GM08714 (cell line): ENCODE data around the gene KRTAP10-5.
"Not testable (repeated sequence)": the region's sequence is repeated elsewhere in the genome, so short reads cannot be mapped to it uniquely, and the experiment has no call there.

Experiments
- H3K4me3 ChIP-seq: fragments of 200-500 bp; sonication (Bioruptor generic); 2 replicates; pipeline ENCODE4 v1.5.1; 2014; ENCODE audit warnings: mild to moderate bottlenecking, low read length, inconsistent platforms
- ZNF274 ChIP-seq: IDR thresholded peaks from 2 replicates; pipeline ENCODE4 v1.6.1; 2012; ENCODE audit warnings: mild to moderate bottlenecking, low read depth, low read length

KRTAP10-5 gene

DNA sequence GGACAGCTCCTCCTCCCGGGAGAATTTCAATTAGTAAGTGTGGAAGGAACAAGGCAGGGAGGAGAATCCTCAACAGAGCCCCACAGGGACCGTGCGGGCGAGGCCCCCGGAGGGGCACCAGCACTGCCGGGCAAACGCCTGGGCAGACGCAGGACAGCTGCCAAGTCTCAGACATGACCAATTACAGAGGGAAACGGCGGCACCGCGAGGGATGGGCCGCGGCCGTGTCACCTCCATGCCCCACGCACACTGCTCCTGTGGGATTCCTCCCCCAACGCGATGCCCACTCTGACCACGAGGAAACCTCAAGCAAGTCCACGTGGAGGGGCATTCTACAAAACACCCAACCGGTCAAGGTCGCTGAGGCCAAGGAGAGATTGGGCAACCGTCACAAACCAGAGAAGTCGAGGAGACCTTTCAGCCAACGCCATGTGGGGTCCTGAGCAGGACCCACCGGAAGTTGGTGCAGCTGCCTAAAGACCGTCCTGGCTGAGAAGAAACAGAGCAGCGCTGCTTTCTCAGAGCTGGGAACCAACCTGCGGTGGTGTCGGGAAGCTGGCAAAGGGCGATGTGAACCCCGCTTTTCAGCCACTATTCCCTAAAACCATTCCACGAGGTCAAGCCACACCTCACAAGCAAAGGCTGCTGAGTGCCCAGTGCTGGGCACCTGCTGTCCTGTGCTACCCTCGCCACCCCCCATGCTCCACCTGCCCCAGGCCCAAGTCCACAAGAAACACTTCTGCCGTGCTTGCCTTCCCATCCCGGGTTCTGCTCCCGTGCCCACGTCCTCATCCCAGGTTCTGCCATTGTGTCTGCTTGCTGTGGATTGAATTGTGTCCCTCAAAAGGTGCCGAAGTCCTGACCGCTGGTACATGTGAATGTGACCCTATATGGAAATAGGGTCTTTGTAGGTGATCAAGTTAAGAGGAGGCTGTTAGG, 8.3 kb downstream of the KRTAP10-5 start:
- H3K4me3 ChIP-seq: no peak overlapping the region
- TF ChIP-seq ZNF274: no peak

- TF ChIP-seq ZNF274: no peak
- no peak overlapping the region for H3K4me3 ChIP-seq
Measured at GRCh38 chr21:44571296-44571695, 9.1 kb downstream of the KRTAP10-5 start.

DNA sequence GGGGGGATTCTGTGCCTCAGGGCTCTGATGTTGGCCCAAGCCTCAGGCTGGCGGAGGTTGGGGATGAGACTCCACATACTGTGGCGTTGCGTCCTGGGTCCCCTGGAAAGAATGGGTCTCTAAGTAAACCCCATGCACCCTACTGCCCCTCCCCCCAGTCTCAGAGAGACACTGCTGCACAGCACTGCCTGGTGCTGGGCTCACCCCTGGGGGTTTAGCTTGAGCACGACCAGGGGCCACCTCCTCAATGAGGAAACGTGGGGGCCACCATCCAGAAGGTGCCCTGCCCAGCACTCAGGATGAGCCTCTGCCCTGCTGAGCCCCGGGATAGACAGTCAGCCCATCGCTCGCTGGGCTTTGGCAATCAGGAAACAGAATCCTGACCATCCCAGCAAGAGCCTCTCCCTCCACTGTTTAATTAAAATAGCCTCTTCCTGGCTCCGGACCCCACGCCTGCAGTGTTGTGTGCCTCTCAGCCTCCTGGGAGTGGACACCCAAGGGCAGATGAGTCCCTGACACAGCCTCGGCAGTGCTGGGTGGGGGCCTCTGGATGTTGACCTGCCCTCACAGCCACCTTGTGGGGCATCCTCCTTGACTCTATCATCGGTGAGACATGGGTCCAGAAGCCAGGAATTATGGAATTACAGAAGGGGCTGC, 10.4 kb downstream of the KRTAP10-5 start:
- no peak for TF ChIP-seq ZNF274
- no peak overlapping the region for H3K4me3 ChIP-seq

DNA sequence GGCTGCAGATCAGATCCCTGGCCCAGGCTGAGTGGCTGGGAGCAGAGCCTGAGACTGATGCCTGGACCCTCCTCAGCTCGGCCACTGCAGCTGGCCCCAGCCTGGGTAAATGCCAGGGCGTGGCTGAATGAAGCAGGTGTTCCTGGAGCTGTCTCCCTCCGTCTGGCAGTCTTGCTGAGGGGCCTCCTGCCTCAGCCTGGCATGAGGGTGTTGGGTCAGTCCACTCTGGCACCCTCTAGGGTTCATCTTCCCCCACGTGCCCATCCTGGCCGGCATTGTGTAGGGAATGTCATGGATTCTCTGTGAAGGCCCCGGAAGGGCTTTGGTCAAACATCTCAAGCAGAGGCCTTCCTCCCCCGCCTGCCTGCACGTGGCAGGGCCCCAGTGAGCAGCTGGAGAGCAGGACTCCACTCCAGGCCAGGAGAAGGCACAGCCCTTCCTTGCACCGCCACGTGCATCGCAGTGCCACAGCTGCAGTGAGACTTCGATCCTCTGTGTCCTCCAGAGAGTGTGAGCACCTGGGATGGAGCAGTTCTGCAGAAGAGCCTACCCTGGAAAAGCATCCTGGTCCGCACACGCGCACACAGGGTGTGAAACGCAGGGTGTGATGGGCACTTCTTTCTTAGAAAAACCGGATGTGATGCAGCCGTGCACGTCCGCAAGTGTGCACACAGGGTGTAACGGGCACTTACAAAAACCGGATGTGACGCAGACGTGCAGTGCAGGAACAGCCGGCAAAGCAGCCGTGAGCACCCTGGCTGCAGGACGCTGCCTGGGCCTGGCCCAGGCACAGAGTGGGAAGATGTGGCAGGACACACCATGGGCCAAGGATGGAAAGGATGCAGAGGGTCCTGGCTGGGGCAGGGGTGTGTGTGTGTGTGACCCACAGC, 11.5 kb downstream of the KRTAP10-5 start:
- H3K4me3 ChIP-seq: no peak overlapping the region
- TF ChIP-seq ZNF274: no peak

- no peak overlapping the region for H3K4me3 ChIP-seq
- no peak for TF ChIP-seq ZNF274
Measured at GRCh38 chr21:44568261-44568660, 12.1 kb downstream of the KRTAP10-5 start.

- H3K4me3 ChIP-seq: no peak overlapping the region
- no peak for TF ChIP-seq ZNF274
Measured at GRCh38 chr21:44567481-44568171, 12.8 kb downstream of the KRTAP10-5 start.

DNA sequence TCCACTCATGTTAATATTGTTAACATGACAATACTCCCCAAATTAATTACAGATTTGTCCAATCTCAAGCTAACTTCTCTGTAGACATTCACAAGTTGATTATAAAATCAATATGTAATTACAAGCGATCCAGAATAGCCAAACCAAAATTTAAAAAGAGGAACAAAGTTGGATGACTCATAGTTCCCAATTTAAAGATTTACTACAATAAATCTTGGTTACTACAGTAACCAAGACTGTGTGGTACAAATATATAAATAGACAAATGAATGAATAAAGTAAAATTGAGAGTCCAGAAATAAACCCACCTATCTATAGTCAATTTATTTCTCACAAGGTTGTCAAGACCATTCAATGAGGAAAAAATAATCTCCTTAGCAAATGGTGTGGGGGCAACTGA, 14.0 kb downstream of the KRTAP10-5 start:
- TF ChIP-seq ZNF274: no peak
- no peak overlapping the region for H3K4me3 ChIP-seq

- no peak for TF ChIP-seq ZNF274
- no peak overlapping the region for H3K4me3 ChIP-seq
Measured at GRCh38 chr21:44564886-44565598, 15.4 kb downstream of the KRTAP10-5 start.

- no peak for TF ChIP-seq ZNF274
- H3K4me3 ChIP-seq: no peak overlapping the region
Measured at GRCh38 chr21:44564099-44564498, 16.3 kb downstream of the KRTAP10-5 start.

GRCh38 chr21:44558695-44559094, 21.7 kb downstream of the KRTAP10-5 start, which contains the start of gene KRTAP10-3:
Gene KRTAP10-3 (minus strand): TSS chr21:44558795. CDS start chr21:44558715, 80 bp downstream.
- no peak for TF ChIP-seq ZNF274
- no peak within 1 kb of the TSS for H3K4me3 ChIP-seq

DNA sequence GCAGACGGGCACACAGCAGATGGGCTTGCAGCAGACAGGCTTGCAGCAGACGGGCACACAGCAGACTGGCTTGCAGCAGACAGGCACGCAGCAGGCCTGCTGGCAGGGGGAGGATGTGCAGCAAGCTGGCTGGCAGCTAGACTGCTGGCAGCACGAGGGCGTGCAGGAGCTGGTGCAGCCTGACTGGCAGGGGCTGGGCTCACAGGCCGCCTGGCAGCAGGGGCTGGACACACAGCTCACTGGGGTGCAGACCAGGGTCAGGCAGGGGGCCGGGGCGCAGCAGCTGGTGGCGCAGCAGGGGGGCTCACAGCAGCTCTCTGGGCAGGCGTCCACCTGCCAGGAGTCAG, 22.1 kb downstream of the KRTAP10-5 start:
- H3K4me3 ChIP-seq: not testable (repeated sequence)

GRCh38 chr21:44557491-44558328, 22.7 kb downstream of the KRTAP10-5 start:
- H3K4me3 ChIP-seq: no peak overlapping the region
- no peak for TF ChIP-seq ZNF274
